OCI-LY7 (cell line): Measurements from ENCODE around the gene KRT12.

Experiments
- EZH2phosphoT487 ChIP-seq: fragments of 200-600 bp; sonication (generic); IDR thresholded peaks from 2 replicates; pipeline ENCODE4 v1.6.1; 2018; ENCODE audit warnings: low read depth, borderline replicate concordance, mild to moderate bottlenecking, mixed run types, antibody characterized with exemption, low read length, moderate library complexity, mixed read lengths
- TF ChIP-seq, protein P1 (sequence below): fragments of 200-600 bp; sonication (generic); conservative IDR thresholded peaks from 2 replicates; pipeline ENCODE4 v1.5.1; 2014; ENCODE audit warnings: mild to moderate bottlenecking, antibody characterized with exemption, low read length, moderate library complexity, mixed read lengths

DNA sequence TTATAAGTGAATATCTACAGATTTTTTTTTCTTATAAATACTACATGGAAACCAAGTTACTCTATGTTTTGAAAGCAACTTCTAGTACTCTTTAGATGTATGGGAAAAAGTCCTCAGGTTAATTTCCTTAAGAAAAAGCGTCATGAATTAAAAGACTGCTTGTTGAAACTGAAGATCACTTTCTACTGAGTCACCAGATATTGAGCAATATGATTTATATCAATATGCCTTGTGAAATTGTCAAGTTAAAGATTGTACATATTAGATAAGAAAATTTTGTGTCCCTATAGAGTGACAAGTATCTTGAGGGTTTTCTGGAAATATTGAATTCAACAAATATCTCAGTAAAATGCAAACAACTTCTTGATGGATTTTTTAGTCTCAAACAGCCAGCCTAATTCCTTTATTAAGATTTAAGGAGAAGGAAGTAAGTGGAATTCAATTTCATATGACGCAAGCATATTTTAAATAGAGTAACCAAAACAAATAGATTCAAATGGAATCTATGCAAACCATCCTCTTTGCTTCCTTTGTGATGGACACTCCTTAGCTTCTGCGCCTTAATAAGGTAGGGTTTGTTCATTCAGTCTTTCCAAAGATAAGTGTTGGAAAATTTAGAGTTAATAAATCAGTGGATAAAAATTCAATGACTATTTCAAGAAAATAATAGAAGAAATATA is 16.6 kb downstream of the KRT12 start:
- TF ChIP-seq, protein P1, sequence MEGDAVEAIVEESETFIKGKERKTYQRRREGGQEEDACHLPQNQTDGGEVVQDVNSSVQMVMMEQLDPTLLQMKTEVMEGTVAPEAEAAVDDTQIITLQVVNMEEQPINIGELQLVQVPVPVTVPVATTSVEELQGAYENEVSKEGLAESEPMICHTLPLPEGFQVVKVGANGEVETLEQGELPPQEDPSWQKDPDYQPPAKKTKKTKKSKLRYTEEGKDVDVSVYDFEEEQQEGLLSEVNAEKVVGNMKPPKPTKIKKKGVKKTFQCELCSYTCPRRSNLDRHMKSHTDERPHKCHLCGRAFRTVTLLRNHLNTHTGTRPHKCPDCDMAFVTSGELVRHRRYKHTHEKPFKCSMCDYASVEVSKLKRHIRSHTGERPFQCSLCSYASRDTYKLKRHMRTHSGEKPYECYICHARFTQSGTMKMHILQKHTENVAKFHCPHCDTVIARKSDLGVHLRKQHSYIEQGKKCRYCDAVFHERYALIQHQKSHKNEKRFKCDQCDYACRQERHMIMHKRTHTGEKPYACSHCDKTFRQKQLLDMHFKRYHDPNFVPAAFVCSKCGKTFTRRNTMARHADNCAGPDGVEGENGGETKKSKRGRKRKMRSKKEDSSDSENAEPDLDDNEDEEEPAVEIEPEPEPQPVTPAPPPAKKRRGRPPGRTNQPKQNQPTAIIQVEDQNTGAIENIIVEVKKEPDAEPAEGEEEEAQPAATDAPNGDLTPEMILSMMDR, result no peak
- no peak for TF ChIP-seq EZH2phosphoT487
